Retina (tissue), 1 donor: Measurements from ENCODE around the gene AKT1.
A peak's percentile ranks its signal among the peaks of the same experiment; 100 is the strongest.
"Not testable (repeated sequence)": the region's sequence is repeated elsewhere in the genome, so short reads cannot be mapped to it uniquely, and the experiment has no call there.

ENCODE experiments used
- DNase-seq: peaks from one replicate; pipeline ENCODE4 v3.0.0-alpha.2; 2016

Gene AKT1

DNA sequence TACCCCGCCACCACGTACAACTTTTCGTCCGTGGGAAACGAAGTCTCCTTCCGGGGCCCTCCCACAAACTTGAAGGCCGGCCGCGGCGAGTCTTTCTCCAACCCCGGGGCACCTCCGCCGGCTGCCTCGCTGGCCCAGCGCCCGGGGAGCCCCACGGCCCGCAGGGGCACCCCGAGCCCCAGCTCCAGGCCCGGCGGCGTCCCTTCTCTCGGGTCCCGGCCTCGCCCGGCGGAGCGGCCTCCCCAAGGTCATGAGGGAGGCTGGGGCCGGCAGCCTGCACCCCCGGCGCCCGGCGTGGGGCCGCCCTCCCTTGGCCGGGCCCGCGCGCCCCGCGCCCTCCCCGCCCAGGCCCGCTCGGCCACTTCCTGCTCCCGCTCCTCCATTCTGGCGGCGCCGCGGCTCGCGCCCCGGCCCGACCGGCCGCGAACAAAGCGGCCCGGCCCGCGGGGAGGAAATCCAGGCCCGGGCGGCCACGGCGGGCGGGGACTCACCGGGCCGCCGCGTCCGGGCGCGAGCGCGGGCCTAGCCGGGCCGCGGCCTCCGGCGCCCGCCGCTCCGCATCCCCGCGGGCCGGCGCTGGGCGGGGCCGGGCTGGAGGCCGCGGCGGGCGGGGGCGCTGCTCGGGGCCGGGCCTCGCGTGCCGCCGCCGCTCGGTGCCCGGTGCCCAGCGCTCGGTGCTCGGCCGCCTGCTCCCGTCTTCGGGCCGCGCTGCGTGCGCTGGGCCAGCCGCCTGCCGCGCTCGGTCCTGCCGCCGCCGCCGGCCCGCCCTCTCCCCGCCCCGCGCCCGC lies at the start of gene AKT1:
TSS of gene AKT1 (minus strand) at position 756 of the 788 bp plus-strand sequence. CDS start 3,105 bp downstream, outside the sequence.
- DNase-seq, result no peak

DNA sequence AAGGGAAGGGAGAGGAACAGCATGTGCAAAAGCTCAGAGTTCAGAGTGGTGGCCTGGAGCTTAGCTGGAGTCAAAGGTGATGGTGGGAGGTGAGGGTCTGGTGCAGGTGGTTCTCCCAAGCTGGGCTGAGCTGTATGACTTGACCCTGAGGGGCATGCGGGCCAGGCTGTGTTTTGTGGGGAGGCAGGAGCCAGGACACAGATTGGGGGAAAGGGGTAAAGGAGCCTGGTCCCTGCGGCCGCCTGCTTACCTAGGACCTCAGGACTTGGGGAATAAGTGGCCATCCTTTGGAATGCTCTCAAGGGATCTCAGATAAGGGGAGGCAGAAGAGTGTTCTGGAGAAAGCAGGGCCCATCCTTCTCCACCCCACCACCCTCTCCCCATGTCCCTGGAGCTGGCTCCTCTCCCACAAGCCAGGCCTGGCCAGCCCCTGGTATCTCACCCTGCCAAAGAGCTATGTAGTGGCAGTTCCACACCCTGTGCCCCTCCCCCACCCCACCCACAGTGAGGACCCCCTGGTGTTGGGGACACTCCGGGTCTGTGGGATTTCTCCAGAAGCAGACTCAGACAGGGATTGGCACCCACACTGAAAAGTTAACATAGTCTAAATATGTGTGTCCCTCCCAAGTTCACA lies 49.6 kb upstream of the AKT1 start:
- no peak for DNase-seq

DNA sequence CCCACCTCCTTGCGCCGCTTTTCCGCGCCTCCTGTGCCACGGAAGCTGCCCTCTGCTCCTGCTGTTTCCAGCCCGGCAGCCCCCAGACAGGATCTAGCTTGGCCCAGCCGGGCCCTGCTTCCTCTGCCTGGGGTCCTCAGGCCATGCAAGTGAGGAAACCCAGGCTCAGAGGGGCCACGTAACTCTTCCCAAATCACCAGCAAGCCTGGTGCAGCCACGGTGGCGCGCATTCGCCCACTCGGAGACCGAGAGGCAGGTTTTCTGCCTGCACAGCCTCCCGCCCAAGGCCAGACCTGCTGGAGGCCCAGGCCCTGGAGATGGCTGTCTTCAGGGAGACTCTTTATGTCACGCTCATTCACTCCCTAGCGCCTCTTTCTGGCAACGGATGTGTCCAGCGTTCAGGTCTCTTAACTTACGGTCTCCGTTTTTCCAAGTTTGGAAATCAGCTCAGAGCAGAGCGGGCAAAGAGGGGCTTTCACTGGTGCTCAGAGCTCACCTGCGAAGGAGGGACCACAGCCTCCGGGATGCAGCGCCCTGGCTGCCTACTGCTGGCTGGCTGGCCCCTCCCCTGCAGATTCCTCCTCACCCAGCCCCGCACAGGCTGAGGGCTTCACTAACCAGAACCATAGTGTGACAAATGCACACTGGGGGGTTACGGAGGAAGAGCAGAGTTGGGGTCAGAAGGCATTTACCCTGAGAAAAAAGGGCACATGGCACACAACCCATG lies 48.9 kb upstream of the AKT1 start:
- DNase-seq, result peak; percentile 68

DNA sequence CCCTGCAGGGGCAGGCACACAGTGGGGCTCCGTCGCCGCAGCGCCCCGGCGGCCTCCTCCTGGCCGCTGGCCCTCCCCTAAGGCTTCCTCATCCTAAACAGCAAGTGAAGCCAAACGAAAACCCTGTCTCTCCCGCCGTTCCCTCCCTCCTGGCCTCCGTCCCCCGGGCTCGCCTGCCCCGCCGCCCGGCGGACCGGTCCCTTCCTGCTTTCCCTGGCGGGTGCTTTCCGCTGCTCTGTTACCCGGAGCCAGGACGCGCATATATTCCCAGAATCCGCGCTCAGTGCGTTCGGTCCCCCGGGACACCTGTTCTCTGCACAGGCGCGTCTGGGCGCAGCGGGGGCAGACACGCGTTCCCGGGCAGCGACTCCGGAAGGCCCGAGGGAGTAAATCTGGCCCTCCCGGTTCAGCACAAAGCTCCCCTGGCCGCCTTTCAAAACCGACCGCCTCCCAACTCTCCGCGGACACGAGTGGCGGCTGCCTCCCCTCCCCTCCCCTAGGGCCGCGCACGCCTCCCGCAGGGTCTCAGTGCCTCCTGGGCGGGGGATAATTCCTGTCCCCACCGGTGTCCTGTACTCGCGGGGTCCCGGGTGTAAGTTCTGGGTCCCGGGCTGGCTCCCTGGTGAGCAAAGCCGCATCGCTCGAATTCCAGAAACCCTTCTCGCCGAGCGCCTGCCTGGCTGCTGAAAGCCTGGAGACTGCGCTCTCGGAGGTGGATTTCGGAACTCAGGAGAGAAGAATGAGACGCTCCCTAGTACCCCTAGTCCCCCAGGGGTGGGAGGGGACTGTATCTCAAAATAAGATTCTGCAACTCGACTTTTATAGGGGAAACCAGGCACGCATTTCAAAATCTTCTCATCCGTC lies 48.1 kb upstream of the AKT1 start:
- peak; percentile 72 for DNase-seq

DNA sequence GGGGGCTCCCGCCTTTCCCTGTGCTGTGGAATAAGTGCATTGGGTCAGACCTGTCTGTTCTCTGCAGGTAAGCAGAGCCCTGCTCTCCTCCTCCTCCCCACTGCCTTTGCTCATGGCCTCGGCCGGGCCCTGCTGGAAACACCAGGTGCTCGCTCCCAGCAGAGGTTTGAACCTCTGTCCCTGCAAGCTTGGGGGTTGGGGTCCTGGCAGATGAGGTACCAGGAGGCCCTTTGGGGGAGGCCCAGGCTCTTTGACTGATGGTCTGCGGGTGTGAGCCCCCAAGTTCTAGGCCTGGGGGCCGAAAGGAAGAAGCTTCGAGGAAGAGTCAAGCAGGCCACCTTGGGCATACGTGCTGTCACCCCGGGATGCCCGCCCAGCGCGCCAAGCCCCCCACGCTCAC lies 47.5 kb upstream of the AKT1 start:
- no peak for DNase-seq

DNA sequence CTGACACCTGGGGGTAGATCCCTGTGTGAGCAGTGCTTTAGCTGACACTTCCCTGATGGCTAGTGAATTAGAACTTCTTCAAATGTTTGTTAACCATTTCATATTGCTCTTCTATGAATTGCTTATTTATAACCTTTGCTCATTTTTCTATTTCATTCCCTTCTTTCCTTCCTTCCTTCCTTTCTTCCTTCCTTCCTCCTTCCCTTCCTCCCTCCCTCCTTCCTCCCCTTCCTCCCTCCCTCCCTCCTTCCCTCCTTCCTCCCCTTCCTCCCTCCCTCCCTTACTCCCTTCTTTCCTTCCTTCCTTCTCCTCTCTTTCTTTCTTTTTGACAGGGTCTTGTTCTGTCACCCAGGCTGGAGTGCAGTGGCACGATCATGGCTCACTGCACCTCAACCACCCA lies 46.2 kb upstream of the AKT1 start:
- DNase-seq, result no peak

DNA sequence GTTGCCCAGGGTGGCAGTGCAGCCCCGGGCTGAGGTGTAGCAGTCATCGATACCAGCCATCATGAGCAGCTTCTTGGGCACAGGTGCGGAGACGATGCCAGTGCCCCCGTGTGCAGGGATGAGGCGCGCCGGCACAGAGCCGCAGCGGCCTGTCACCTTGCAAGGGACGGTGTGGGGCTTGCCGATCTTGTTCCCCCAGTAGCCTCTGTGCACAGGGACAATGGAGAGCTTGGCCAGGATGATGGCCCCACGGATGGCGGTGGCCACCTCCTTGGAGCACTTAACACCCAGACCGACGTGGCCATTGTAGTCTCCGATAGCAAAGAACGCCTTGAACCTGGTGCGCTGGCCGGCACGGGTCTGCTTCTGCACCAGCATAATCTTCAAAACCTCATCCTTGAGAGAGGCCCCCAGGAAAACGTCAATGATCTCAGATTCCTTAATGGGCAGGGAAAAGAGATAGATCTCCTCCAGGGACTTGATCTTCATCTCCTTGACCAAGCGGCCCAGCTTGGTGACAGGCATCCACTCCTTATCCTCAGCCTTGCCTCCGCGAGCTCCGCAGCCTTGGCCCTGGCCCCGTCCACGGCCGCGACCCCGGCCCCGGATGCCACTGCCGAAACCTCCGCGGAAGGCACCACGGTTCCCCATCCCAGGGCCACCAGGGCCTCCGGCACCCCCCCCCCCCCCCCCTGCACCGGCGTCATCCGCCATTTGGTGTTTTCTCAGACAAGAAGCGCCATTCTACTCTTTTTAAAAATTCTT lies 40.8 kb upstream of the AKT1 start:
- not testable (repeated sequence) for DNase-seq

DNA sequence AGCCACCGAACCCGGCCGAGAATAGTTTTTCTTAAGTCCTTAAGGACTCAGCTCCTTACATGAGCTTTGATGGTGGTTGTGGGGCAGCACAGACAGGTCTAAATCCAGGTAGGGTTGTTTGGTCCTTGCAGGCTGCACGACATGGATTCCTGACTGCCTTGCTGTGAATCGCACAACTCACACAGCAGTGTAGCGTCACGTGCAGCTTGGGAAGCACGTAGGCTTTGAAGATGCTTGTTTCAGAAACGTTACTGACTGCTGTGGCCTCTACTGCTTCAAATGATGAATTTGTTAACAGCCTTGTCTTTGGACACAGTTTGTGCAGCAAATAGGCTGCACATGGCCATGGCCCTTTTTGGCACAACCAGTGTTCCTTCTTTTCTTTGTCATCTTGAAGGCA lies 35.2 kb upstream of the AKT1 start:
- no peak for DNase-seq

DNA sequence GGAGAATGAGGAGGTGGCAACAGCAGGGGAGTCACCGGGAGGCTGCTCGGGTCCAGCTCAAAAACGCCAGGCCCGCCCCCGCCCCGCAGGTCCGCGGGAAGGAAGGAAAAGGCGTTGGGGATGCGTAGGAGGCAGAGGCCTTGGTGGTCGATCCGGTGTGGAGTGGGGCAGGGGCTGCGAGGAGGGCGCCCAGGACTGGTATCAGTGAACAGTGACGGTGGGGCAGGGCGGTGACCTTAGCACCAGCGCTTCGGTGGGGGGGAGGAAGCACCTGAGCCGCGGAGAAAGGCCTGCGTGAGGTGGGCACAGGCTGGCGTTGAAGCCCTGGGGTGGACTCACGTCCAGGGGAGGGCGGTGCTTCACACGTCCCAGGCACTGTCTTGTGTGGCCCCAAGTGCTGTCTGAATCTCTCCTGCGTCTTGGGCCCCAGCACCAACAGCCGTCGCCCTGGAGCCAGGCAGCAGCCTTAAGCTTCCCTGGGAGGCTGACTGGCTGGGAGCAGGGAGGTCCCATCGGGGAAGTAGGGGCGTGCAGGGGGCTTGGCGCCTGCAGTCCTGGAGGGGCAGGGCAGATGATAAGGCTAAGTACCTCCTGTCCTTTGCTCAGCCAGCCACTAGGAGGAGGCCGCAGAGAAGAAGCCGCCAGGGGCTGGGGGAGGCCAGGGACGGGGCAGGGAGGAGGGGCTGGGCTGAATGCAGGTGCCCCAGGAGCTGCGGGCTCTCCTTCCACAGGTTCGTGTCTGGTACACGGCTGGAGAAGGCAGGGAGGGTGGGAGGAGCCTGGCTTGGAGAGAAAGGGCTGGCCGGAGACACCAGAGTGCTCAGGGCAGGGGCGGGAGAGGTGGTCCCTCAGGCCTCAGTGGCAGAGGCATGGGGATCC lies 31.9 kb upstream of the AKT1 start:
- DNase-seq, result peak; percentile 58

DNA sequence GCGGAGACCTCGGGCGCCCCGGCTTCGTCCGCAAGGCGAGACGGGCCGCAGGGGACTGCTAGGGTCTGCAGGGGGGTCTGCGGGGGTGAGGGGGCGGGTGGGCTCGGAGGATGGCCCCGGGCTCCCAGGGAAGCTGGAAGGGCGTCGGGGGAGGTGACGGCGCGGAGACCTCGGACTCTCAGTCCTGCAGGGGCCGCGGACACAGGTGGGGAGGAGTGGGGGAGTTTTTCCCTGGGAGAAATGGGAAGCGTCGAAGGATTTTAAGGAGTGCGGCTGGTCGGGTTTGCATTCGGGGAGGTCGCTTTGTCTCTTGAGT lies 31.3 kb upstream of the AKT1 start:
- DNase-seq, result peak; percentile 62

DNA sequence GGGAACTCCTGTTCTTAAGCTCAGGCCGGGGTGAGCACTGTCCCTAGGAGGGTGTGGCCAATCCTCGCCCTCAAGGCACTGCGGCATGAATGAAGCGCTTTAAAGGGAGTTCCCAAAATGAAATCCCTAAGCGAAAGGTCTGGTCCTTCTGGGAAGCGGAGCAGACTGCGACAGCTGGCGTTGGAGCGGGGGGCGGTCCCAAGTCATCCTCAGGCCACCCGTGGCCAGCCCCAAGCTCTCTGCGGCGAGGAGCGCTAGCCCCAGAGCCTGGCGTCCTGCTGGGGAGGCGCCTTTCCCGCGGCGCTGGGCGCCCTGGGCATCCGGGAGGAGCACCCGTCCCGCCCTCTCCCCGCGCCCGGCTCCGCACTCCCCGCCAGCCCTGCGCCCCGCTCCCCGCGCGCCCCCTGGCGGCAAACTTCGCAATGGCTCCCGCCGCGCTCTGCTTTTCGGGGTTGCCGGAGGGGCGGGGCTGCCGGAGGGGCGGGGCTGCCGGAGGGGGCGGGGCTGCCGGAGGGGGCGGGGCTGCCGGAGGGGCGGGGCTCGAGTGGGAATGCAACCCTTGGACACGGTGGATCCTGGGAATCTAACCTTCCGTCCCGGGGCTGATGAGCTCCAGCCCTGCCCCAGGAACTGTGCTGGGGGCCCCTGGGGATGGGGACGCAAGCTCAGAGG lies 30.8 kb upstream of the AKT1 start:
- peak; percentile 86 for DNase-seq

DNA sequence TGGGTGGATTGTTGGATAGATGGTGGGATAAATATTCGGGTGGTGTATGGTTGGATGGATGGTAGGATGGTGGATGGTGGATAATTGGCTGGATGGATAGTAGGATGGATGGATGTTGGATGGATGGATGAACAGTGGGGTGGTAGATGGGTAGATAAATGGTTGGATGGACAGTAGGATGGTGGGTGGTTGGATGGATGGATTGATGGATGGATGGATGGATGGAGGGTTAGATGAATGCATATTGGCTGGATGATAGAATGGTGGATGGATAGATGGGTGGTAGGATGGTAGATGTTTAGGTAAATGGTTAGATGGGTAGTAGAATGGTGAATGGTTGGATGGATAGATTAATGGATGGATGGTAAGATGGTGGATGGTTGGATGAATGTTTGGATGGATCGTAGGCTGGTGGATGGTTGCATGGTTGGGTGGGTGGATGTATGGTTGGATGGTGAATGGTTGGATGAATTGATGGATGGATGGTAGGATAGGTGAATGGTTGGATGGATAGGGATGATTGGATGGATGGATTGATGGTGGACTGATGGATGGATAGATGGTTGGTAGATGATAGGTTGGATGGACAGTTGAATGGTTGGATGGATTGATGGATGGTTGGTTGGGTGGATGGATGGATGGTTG lies 28.9 kb upstream of the AKT1 start:
- no peak for DNase-seq

DNA sequence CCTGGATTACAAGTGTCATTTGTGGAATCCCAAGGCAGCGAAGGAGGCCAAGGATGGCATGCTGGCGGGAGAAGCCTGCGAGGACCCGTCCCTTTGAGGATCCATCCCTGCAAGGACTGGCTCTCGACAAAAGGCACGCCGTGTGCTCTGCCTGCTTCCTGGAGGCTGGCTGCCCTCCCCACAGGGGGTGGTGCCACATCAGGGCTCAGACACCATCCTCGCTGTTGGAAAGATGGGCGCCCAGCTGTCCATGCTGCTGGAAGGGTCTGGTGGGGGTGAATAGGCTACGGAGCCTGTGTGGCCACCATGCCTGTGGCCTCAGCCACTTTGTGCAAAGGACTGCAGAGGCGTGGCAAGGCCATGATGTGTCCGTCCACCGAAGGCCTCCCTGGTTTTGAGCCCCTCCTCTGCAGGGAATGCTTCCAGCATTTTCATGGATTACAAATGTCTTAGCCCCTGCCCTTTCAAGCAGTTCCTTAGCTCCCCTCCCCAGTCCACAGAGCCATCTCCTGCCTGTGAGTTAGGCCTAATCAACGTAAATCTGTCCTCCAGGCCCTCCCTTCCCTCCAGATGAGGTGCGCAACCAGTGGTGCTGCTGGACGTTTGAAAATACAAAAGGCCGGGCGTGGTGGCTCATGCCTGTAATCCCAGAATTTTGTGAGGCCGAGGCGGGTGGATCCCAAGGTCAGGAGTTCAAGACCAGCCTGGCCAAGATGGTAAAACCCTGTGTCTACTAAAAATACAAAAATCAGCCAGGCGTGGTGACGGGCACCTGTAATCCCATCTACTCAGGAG lies 27.5 kb upstream of the AKT1 start:
- no peak for DNase-seq

DNA sequence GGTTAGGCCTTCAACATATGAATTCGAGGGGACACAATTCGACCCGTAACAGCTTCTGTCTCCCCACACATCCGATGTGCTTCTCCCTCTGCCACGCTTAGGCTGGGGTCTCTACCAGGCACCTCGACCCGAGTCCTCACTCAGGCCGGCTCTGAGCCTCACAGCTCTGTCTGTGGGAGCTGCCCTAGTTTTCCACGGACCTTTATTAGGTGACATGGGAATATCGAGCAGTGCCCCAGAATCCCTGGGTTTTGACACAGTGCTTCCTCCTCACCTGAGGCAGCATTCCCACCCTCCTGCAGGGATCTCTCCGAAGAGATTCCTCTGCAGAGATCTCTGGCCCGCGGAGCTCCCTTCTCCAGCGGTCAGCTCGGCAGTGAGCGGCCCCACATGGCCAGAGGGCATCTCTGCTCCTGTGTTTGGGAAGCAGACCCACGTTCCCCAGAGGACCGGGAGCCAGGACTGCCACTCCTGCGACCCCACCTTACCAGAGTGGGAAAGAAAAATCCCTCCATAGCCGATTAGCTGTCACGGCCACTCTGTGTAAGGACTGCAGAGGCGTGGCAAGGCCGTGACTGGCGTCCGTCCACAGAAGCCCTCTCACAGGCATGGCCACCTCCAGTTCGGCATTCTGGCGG lies 26.5 kb upstream of the AKT1 start:
- no peak for DNase-seq

DNA sequence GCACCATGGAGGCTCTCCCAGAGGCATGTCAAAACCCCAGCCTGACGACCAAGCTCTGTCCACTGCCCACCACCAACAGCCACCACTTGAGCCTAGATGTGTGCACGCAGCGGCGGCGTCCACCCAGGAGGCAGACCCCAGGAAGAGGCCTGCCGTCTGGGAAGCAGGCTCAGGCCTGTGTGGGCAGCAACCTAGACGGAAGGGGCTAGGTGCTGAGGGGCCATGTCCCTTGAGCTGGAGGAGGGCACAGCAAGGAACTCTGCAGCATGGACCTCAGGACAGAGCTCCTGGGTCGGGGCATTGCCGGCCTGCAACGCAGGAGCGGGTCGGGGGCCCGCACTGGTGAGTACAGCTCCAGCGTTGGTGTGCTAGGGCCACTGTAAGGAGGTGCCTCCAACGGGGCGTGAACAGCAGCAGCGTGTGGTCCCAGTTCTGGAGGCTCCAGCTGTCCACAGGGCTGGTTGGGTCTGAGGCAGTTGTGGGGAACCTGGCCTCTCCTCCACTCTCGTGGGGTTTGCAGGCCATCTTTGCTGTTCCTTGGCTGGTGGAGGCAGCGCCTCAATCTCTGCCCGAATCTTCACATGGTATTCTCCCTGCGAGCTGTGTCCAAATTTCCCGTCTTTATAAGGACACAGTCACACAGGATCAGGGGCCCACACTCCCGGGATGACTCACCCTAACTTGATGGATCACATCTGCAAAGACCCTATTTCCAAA lies 25.8 kb upstream of the AKT1 start:
- no peak for DNase-seq

DNA sequence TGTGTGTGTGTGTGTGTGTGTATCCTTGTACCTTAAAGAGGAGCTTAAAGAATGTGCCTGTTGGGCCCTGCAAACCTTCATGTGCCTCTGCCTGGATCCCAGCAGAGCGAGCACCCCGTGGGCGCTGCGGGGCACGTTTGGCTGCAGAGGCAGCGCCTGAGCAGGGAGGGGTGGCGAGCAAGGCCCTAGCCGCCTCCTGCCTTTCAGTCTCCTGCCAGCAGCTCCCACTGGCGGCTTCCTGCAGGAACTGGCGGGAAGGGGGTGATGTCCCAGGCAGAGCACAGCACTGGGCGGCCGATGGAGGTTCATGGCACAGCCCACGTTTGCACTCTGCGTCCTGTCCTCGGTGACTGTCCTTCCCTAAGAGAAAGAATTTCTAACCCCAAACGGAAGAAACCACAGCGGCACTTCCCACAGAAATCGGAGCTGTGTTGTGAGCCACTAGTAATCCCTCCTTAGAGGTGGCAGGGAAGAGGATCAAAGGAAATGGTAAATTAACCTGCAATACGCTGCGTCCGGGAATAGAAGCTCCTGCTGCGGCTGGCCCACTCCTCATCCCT lies 25.2 kb upstream of the AKT1 start:
- peak; percentile 76 for DNase-seq

DNA sequence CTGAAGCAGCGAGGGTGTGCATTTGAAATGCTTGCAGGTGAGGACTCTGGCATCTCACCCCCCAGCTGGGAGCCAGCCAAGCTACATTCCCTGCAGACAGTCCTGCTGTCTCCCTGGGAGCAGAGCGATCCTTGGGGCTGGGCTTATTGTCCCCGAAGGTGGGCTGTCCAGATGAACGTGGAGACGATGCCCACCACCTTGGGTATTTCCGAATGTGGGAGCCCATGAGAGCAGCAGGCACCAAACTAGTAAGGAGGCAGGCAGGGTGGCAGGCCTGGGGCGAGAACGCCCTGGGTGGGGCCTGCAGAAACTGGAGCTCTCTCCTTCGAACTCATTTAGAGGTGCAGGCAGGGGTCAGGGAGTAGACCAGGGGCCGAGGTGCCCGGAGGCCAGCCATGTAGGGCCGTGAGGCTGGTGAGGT lies 23.8 kb upstream of the AKT1 start:
- DNase-seq, result no peak

DNA sequence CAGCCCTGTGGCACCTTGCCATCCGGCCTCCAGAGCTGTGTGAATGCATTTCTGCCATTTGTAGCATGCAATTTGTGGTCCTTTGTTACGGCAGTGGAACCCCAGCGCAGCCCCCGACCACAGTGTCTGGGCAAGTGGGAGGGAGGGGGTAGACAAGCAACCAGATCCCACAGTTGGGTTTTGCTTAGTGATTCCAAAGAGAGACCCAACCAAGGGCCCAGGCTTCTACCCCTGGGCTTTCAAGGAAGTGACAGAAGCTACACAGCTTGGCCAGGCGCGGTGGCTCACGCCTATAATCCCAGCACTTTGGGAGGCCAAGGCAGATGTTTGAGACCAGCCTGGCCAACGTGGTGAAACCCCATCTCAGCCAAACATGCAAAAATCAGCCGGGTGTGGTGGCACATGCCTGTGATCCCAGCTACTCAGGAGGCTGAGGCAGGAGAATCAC lies 23.2 kb upstream of the AKT1 start:
- DNase-seq, result no peak
